HEK293T (cell line): ENCODE data around the gene LRIG1.

Source experiments
- BHLHE40 ChIP-seq: fragments of 450-650 bp; IDR thresholded peaks from 2 replicates; pipeline ENCODE4 v1.6.1; 2016; ENCODE audit warnings: mild to moderate bottlenecking, moderate library complexity, borderline replicate concordance
- CTBP1 ChIP-seq: fragments of 450-650 bp; IDR thresholded peaks from 2 replicates; pipeline ENCODE4 v1.6.1; 2016; ENCODE audit warnings: borderline replicate concordance
- ELF4 ChIP-seq: fragments of 450-650 bp; IDR thresholded peaks from 2 replicates; pipeline ENCODE4 v1.6.1; 2017; ENCODE audit warnings: antibody characterized with exemption
- FOXK2 ChIP-seq: fragments of 450-650 bp; IDR thresholded peaks from 2 replicates; pipeline ENCODE4 v1.6.1; 2016; ENCODE audit warnings: mild to moderate bottlenecking
- FOXM1 ChIP-seq: fragments of 450-650 bp; IDR thresholded peaks from 2 replicates; pipeline ENCODE4 v1.6.1; 2017; ENCODE audit warnings: mild to moderate bottlenecking, borderline replicate concordance
- NFRKB ChIP-seq: fragments of 450-650 bp; IDR thresholded peaks from 2 replicates; pipeline ENCODE4 v1.6.1; 2016; ENCODE audit warnings: mild to moderate bottlenecking, moderate library complexity
- SP1 ChIP-seq: fragments of 450-650 bp; IDR thresholded peaks from 2 replicates; pipeline ENCODE4 v1.6.1; 2017
- TARDBP ChIP-seq: fragments of 450-650 bp; IDR thresholded peaks from 2 replicates; pipeline ENCODE4 v1.6.1; 2016
- TF ChIP-seq, protein P1 (sequence below): fragments of 450-650 bp; IDR thresholded peaks from 2 replicates; pipeline ENCODE4 v1.6.1; 2016

DNA sequence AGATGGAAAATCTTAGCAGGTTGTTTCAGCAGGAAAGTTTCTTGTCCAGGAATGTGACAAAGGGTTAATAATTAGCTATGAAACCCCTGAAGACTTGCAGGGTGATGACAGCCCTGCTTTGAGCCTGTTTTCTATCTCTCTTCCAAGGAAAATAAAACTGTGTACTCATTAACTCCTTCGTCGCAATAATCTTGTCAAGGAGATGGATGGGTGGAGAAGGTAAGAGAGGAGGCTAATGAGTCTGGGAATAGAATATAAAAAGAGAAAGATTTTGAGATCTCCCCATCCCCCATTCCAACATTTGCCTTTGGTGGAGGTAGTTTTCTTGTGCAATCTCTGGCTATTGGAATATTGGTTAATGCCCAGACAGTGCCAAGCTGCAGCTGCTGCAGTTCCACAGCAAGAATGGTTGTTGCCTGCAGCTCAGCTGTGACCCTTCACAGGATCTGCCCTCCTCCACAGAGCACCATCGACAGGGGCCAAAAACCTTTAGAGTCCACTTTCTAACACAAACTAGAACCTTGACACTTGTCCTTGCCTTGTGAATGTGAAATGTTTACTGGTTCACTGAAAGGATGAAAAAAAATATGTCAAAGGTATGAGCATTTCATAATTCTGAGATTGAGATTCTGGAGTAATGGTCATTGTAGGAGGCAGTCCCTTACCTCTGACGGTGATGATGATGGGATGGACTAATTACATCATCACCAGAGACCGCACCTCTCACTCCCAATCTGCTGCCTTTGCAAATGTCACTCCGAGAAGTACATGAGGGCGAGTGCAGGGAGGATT lies 4.2 kb upstream of the LRIG1 start:
- TF ChIP-seq FOXM1, result no peak
- TF ChIP-seq TARDBP, result no peak
- TF ChIP-seq SP1, result no peak
- TF ChIP-seq ELF4, result no peak
- TF ChIP-seq NFRKB, result no peak
- TF ChIP-seq BHLHE40, result no peak
- TF ChIP-seq, protein P1, sequence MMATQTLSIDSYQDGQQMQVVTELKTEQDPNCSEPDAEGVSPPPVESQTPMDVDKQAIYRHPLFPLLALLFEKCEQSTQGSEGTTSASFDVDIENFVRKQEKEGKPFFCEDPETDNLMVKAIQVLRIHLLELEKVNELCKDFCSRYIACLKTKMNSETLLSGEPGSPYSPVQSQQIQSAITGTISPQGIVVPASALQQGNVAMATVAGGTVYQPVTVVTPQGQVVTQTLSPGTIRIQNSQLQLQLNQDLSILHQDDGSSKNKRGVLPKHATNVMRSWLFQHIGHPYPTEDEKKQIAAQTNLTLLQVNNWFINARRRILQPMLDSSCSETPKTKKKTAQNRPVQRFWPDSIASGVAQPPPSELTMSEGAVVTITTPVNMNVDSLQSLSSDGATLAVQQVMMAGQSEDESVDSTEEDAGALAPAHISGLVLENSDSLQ, result no peak
- no peak for TF ChIP-seq FOXK2
- no peak for TF ChIP-seq CTBP1
